Measurements from ENCODE around the gene LRMDA.

The LRMDA gene

DNA sequence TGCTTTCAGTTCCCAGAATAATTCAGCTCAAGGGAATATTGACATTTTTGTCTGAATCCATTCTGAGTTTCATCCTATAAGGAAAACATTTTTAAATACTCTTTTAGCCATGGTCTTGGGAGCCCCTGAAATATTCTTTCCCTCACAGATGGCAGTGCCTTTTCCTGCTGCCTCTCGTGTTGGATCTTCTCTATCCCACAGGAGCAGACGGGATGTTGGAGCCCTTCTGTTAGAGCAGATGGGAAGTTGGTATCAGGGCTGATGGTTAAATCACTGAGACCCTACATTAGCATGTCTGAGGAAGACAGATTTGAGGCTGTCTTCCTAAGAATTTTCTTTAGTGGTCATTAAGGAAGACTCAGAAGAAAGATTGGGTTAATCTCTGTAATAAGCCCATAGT, 737.8 kb downstream of the LRMDA start:
- TF ChIP-seq CTCF (conservative IDR thresholded peaks at IDR 0.05; ENCODE audit: low read length), result no peak
- H3K4me3 ChIP-seq (ENCODE audit: low read length), result no peak overlapping the region
- DNase-seq (ENCODE audit: low read depth), result no peak

DNA sequence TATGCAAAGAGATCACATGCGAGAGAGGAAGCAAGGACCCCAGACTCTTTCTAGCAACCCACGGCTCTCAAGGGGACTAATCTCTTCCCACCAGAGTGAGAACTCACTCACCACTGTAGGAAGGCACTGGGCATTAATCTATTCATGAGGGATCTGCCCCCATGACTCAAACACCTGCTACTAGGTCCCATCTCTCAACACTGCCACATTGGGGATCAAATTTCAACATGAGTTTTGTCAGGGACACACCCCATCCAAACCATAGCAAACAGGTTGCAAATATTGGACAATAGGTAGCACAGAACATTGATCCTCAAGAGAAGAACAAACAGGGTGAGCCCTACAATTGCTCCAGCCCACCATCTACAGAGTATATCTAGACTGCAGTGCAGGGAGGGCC, 740.6 kb downstream of the LRMDA start:
- no peak for TF ChIP-seq CTCF (conservative IDR thresholded peaks at IDR 0.05; ENCODE audit: low read length)
- no peak for DNase-seq (ENCODE audit: low read depth)
- no peak overlapping the region for H3K4me3 ChIP-seq (ENCODE audit: low read length)

DNA sequence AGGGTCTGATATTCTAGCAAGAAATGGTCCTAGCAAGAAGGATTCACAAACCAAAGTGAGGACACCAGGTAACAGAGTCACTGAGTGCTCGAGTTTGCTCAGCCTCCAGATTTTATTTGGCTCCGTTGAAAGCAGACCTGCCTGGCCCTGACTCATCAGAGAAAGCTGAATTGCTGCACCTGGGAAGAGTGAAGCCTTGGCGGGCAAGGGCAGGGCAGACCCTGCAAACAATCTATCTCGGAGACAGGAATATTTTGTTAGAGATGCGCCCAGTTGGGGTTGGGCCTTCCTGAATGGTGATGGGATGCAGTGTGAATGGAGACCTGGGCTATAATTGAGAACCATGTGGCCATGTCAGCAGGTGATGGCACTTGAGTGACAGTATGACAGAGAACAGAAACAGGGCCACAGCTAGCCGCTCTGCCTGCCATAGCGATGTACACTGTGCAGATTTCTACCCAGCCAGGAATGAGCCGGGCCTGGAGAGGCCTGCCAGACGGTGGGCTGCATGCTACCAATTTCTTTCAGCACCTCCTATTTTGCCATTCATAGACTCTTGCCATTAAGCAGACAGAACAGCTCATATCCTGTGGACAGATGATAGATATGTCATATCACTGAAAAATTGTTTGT, 744.2 kb downstream of the LRMDA start:
- no peak for DNase-seq (ENCODE audit: low read depth)
- no peak overlapping the region for H3K4me3 ChIP-seq (ENCODE audit: low read length)
- TF ChIP-seq CTCF (conservative IDR thresholded peaks at IDR 0.05; ENCODE audit: low read length), result no peak

- DNase-seq (ENCODE audit: low read depth), result no peak
- no peak overlapping the region for H3K4me3 ChIP-seq (ENCODE audit: low read length)
- no peak for TF ChIP-seq CTCF (conservative IDR thresholded peaks at IDR 0.05; ENCODE audit: low read length)
Measured at GRCh38 chr10:76176166-76176550, 744.7 kb downstream of the LRMDA start.

- DNase-seq (ENCODE audit: low read depth), result no peak
- TF ChIP-seq CTCF (conservative IDR thresholded peaks at IDR 0.05; ENCODE audit: low read length), result no peak
- H3K4me3 ChIP-seq (ENCODE audit: low read length), result no peak overlapping the region
Measured at GRCh38 chr10:76177936-76178335, 746.5 kb downstream of the LRMDA start.

DNA sequence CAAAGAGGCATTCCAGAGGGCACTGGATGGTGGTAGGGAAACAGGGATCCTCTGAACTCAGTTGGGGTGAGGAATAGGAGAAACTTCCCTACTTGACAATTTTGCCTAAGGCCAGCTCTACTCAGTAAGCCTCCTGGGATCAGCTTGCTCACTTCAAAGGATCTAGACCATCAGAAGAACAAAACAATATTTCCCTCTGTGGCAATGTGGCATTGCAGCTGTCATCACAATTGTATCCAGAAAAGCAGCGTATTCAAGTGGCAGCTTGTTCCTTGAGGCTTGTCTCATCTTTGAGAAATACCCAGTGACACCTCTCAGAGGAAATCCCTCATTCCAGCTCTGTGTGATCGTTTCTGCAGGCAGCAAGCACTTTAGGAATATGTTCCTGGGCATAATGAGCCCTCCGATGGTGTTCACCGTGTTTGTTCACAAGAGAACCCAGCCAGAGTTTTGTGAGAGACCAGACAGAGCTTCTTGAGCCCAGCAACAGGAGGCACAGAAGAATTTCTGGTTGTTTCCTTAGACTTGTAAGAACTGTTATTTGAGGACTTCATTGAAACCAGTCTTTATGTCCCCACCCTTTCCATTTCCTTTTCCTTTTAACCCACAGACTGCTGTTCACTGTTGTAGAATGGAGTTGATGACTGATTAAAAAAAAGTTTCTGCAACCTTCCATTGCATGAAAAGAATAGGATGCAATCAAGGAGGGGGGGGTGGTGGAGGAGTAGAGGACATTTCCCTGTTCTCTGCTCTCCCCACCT, 747.3 kb downstream of the LRMDA start:
- no peak for DNase-seq (ENCODE audit: low read depth)
- TF ChIP-seq CTCF (conservative IDR thresholded peaks at IDR 0.05; ENCODE audit: low read length), result no peak

GRCh38 chr10:76179806-76180205, 748.4 kb downstream of the LRMDA start:
- no peak for TF ChIP-seq CTCF (conservative IDR thresholded peaks at IDR 0.05; ENCODE audit: low read length)
- no peak for DNase-seq (ENCODE audit: low read depth)
- no peak overlapping the region for H3K4me3 ChIP-seq (ENCODE audit: low read length)

More for the DNA sequence above, 747.3 kb downstream of the LRMDA start:
- H3K4me3 ChIP-seq (ENCODE audit: low read length), result no peak overlapping the region

Data from AG10803 (cell line).